ENCODE results near the gene LUZP4. TPM values are rescaled to one million over a fixed set of nuclear protein-coding genes. Genes with fewer than 3 reads are reported as not detected.
"Not testable (repeated sequence)": the region's sequence is repeated elsewhere in the genome, so short reads cannot be mapped to it uniquely, and the experiment has no call there.

Gene LUZP4
- total RNA-seq, 1 donor from 2014 or later: not detected

DNA sequence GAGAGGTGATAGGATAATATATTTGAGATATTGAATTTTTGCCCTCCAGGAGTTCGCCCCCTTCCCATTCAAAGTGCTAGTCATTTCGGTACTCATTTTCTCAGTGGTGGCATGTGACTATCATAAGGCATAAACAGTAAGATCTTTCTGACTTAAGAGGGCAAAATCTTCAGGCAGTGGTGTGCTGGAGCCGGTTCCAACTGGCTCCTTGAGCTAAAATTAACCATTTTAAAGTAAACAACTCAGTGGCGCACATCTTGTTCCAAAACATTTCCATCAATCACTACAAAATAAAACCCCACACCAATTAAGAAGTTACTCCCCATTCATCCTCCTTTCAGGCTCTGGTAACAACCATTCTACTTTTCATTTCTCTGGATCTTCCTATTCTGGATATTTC, 43.3 kb downstream of the LUZP4 start:
- H3K4me3 ChIP-seq (ENCODE audit: low read length in 3 of 3): no peak overlapping the region
- H3K9me3 ChIP-seq (ENCODE audit: control insufficient read depth in 3 of 3, low read length in 3 of 3): no peaks in the 10 kb centered on the region
- peaks cover 0 to 2% (median 0%) of the 10 kb centered on the region in 3 donors for H3K4me1 ChIP-seq (ENCODE audit: control insufficient read depth in 3 of 3, insufficient read depth in 3 of 3, low read length in 3 of 3)
- H3K36me3 ChIP-seq (ENCODE audit: control insufficient read depth in 3 of 3, insufficient read depth in 3 of 3, low read length in 3 of 3): no peaks in the 10 kb centered on the region
- no peak overlapping the region for H3K27ac ChIP-seq (ENCODE audit: low read depth, low read length)
- no peaks in the 10 kb centered on the region for H3K27me3 ChIP-seq (ENCODE audit: control insufficient read depth in 3 of 3, insufficient read depth in 3 of 3, low read length in 3 of 3)
- H3K9ac ChIP-seq (ENCODE audit: low read depth in 1 of 3, low read length in 3 of 3): no peak overlapping the region

DNA sequence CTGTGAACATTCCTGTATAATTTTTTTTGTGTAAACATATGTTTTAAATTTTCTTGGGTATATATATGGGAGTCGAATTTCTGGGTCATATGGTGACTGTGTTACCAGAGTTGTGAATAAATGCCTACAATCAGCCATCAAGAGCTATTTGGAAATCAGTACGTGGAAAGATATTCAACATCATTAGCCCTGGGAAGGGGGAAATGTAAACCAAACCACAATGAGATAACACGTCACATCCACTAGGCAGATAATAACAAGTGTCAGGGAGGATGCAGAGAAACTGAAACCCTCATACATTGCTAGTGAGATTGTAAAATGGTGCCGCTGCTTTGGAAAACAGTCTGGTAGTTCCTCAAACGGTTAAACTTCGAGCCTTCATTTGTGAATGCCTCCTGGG, 43.9 kb downstream of the LUZP4 start:
- Histone ChIP-seq H3K27me3 (ENCODE audit: control insufficient read depth in 3 of 3, insufficient read depth in 3 of 3, low read length in 3 of 3) (peaks cover 0 to 1% (median 0%) of the 10 kb centered on the region in 3 donors), H3K27ac (ENCODE audit: low read depth, low read length) (no peak overlapping the region), H3K4me3 (ENCODE audit: low read length in 3 of 3) (no peak overlapping the region), H3K9ac (ENCODE audit: low read depth in 1 of 3, low read length in 3 of 3) (no peak overlapping the region), H3K9me3 (ENCODE audit: control insufficient read depth in 3 of 3, low read length in 3 of 3) (no peaks in the 10 kb centered on the region), H3K36me3 (ENCODE audit: control insufficient read depth in 3 of 3, insufficient read depth in 3 of 3, low read length in 3 of 3) (no peaks in the 10 kb centered on the region), H3K4me1 (ENCODE audit: control insufficient read depth in 3 of 3, insufficient read depth in 3 of 3, low read length in 3 of 3) (peaks cover 0 to 2% (median 0%) of the 10 kb centered on the region in 3 donors)

DNA sequence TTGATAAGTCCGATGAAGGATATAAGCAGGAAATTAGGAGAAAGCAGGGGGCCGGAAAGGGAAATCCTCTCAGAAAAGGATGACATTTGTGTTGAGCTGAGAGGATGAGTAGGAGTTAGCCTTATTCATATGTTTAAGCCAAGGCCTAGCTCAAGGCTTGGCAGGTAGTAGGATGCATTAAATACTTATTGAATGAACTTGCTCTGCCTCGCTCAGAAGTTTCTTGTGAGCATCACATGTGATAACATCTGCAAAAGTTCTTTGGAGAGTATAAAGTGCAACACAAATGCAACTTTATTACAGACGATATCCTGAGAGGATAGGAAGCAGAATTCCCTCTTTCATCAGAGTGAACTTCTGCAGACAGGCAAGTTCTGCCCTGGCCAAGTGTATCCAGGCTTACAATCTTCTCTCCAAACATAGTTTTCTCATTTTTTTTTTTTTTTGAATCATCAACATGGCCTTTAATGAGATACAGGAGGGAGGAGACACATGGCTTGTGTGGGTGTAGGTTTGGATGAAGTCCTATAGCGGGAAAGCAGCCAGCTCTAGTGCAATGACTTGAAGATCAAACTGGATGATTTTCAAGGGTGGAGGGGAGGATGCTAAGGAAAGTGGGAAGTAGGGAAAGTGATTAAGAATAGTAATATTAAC, 48.1 kb downstream of the LUZP4 start:
- H3K9me3 ChIP-seq (ENCODE audit: control insufficient read depth in 3 of 3, low read length in 3 of 3): no peaks in the 10 kb centered on the region
- H3K36me3 ChIP-seq (ENCODE audit: control insufficient read depth in 3 of 3, insufficient read depth in 3 of 3, low read length in 3 of 3): no peaks in the 10 kb centered on the region
- no peaks in the 10 kb centered on the region for H3K4me1 ChIP-seq (ENCODE audit: control insufficient read depth in 3 of 3, insufficient read depth in 3 of 3, low read length in 3 of 3)
- no peak overlapping the region for H3K4me3 ChIP-seq (ENCODE audit: low read length in 3 of 3)
- peaks cover 0 to 6% (median 0%) of the 10 kb centered on the region in 3 donors for H3K27me3 ChIP-seq (ENCODE audit: control insufficient read depth in 3 of 3, insufficient read depth in 3 of 3, low read length in 3 of 3)
- H3K9ac ChIP-seq (ENCODE audit: low read depth in 1 of 3, low read length in 3 of 3): no peak overlapping the region
- H3K27ac ChIP-seq (ENCODE audit: low read depth, low read length): no peak overlapping the region

DNA sequence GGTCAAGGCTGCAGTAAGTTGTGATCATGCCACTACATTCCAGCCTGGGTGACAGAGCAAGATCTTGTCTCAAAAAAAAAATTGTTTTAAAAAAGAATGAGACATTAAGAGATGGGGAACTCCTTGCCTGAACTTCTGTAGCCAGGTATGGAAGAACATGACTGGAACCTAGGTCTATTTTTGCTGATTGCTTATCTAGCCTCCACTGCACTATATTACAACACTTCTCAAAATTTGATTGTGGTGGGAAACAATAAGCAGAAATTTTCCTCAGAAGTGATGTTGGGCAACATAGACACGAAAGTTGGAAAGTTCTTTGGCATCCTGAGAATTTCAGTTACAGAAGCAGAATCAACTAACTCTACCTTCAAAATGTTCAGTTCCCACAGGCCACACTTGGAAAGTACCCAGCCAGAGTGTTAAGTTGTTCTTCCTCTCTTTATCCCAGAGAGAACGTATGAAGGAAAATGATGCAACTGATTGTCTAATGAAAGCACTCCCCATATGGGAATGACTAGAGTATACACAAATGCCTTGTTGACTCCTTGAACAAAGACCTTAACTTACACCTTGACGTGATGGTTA, 50.0 kb downstream of the LUZP4 start:
- H3K36me3 ChIP-seq (ENCODE audit: control insufficient read depth in 3 of 3, insufficient read depth in 3 of 3, low read length in 3 of 3): no peaks in the 10 kb centered on the region
- no peak overlapping the region for H3K9ac ChIP-seq (ENCODE audit: low read depth in 1 of 3, low read length in 3 of 3)
- no peak overlapping the region for H3K4me3 ChIP-seq (ENCODE audit: low read length in 3 of 3)
- peaks cover 0 to 11% (median 0%) of the 10 kb centered on the region in 3 donors for H3K27me3 ChIP-seq (ENCODE audit: control insufficient read depth in 3 of 3, insufficient read depth in 3 of 3, low read length in 3 of 3)
- no peaks in the 10 kb centered on the region for H3K9me3 ChIP-seq (ENCODE audit: control insufficient read depth in 3 of 3, low read length in 3 of 3)
- H3K4me1 ChIP-seq (ENCODE audit: control insufficient read depth in 3 of 3, insufficient read depth in 3 of 3, low read length in 3 of 3): no peaks in the 10 kb centered on the region
- no peak overlapping the region for H3K27ac ChIP-seq (ENCODE audit: low read depth, low read length)

DNA sequence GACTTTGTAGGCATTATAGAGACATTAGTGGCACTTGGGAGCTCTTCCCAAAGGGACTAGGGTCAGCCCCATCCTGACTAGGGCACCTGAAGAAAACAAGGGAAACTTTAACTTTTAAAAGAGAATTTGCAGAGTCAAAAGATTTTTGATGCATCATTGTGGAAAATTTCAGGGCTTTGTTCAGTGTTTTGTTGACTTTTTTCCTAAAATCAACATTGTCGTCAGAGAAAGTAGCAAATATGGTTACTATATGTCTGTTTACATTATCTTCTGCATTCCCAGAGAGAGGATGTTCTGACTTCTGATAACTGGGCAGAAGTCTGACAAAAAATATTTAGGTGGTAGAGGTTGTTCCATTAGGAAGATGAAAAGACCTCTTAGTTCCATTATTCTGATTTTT, 51.9 kb downstream of the LUZP4 start:
- Histone ChIP-seq H3K4me3 (ENCODE audit: low read length in 3 of 3) (no peak overlapping the region), H3K36me3 (ENCODE audit: control insufficient read depth in 3 of 3, insufficient read depth in 3 of 3, low read length in 3 of 3) (no peaks in the 10 kb centered on the region), H3K27ac (ENCODE audit: low read depth, low read length) (no peak overlapping the region), H3K9ac (ENCODE audit: low read depth in 1 of 3, low read length in 3 of 3) (no peak overlapping the region), H3K9me3 (ENCODE audit: control insufficient read depth in 3 of 3, low read length in 3 of 3) (no peaks in the 10 kb centered on the region), H3K4me1 (ENCODE audit: control insufficient read depth in 3 of 3, insufficient read depth in 3 of 3, low read length in 3 of 3) (peaks cover 0 to 7% (median 6%) of the 10 kb centered on the region in 3 donors), H3K27me3 (ENCODE audit: control insufficient read depth in 3 of 3, insufficient read depth in 3 of 3, low read length in 3 of 3) (peaks cover 0 to 11% (median 0%) of the 10 kb centered on the region in 3 donors)

DNA sequence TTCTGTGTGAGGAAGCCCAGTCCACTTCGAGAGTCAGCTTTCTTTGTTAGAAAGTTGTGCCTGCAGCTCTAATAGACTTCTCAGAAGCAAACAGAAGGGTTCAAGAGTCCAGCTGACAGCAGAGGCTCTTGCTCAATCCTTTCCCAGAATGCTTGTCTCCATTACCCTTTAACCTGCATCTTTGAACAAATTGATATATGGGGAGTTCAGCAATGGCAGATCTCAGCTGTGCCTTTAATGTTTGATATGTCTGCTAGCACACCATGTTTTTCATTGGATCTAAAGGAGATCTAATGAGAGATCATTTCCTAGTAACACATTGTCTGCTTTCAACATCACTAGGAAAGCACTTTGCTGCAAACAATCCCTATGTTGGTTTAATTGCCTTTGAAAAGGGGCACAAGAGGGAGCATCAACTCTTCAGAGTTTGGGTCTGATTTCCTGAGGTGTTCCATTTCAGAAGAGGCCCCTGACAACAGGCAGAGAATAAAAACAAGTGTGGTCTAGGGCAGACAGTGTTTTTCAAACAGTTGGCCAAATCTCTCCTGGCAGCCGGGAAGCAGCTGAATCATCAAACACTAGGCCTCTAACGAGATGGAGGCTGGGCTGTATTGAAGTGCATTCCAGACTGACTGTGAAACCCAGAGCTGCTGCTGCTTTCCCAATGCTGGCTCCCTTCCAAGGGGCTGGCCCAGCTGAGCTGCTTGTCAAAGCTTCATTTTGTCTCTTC, 55.5 kb downstream of the LUZP4 start:
- H3K9ac ChIP-seq (ENCODE audit: low read depth in 1 of 3, low read length in 3 of 3): no peak overlapping the region

DNA sequence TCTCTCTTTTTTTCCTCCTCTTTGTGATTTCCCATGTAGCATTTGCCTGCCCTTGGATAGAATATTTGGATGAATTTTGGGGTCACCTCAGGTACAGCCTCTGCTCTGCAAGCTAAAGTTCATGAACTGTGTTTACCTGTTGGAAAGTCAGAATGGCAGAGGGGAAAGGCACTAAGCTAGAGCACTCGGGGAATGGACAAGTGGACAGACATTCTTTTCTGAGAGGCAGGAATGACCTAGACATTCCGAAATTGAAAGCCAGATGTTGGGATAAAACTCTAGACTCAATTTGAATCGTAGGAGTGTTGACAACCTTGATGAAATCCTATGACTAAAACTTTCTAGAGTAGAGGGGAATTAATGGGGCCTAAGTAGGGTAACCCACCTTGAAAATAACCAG, 56.1 kb downstream of the LUZP4 start:
- Histone ChIP-seq H3K9me3 (ENCODE audit: control insufficient read depth in 3 of 3, low read length in 3 of 3) (no peaks in the 10 kb centered on the region), H3K4me1 (ENCODE audit: control insufficient read depth in 3 of 3, insufficient read depth in 3 of 3, low read length in 3 of 3) (peaks cover 0 to 7% (median 6%) of the 10 kb centered on the region in 3 donors), H3K36me3 (ENCODE audit: control insufficient read depth in 3 of 3, insufficient read depth in 3 of 3, low read length in 3 of 3) (no peaks in the 10 kb centered on the region), H3K27ac (ENCODE audit: low read depth, low read length) (peak overlapping the region; percentile 65), H3K9ac (ENCODE audit: low read depth in 1 of 3, low read length in 3 of 3) (no peak overlapping the region), H3K4me3 (ENCODE audit: low read length in 3 of 3) (no peak overlapping the region), H3K27me3 (ENCODE audit: control insufficient read depth in 3 of 3, insufficient read depth in 3 of 3, low read length in 3 of 3) (peaks cover 0 to 5% (median 0%) of the 10 kb centered on the region in 3 donors)

More for the DNA sequence above, 55.5 kb downstream of the LUZP4 start:
- H3K27ac ChIP-seq (ENCODE audit: low read depth, low read length): peak overlapping the region; percentile 65
- no peaks in the 10 kb centered on the region for H3K36me3 ChIP-seq (ENCODE audit: control insufficient read depth in 3 of 3, insufficient read depth in 3 of 3, low read length in 3 of 3)
- H3K27me3 ChIP-seq (ENCODE audit: control insufficient read depth in 3 of 3, insufficient read depth in 3 of 3, low read length in 3 of 3): peaks cover 0 to 8% (median 0%) of the 10 kb centered on the region in 3 donors
- peaks cover 0 to 7% (median 6%) of the 10 kb centered on the region in 3 donors for H3K4me1 ChIP-seq (ENCODE audit: control insufficient read depth in 3 of 3, insufficient read depth in 3 of 3, low read length in 3 of 3)
- H3K4me3 ChIP-seq (ENCODE audit: low read length in 3 of 3): no peak overlapping the region
- no peaks in the 10 kb centered on the region for H3K9me3 ChIP-seq (ENCODE audit: control insufficient read depth in 3 of 3, low read length in 3 of 3)

DNA sequence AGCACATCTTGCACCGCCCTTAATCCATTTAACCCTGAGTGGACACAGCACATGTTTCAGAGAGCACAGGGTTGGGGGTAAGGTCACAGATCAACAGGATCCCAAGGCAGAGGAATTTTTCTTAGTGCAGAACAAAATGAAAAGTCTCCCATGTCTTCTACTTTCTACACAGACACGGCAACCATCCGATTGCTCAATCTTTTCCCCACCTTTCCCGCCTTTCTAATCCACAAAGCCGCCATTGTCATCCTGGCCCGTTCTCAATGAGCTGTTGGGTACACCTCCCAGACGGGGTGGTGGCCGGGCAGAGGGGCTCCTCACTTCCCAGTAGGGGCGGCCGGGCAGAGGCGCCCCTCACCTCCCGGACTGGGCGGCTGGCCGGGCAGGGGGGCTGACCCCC, 57.2 kb downstream of the LUZP4 start:
- H3K27me3 ChIP-seq (ENCODE audit: control insufficient read depth in 3 of 3, insufficient read depth in 3 of 3, low read length in 3 of 3); H3K4me1 ChIP-seq (ENCODE audit: control insufficient read depth in 3 of 3, insufficient read depth in 3 of 3, low read length in 3 of 3); H3K9ac ChIP-seq (ENCODE audit: low read depth in 1 of 3, low read length in 3 of 3); H3K9me3 ChIP-seq (ENCODE audit: control insufficient read depth in 3 of 3, low read length in 3 of 3); H3K27ac ChIP-seq (ENCODE audit: low read depth, low read length); H3K4me3 ChIP-seq (ENCODE audit: low read length in 3 of 3); H3K36me3 ChIP-seq (ENCODE audit: control insufficient read depth in 3 of 3, insufficient read depth in 3 of 3, low read length in 3 of 3): not testable (repeated sequence)

DNA sequence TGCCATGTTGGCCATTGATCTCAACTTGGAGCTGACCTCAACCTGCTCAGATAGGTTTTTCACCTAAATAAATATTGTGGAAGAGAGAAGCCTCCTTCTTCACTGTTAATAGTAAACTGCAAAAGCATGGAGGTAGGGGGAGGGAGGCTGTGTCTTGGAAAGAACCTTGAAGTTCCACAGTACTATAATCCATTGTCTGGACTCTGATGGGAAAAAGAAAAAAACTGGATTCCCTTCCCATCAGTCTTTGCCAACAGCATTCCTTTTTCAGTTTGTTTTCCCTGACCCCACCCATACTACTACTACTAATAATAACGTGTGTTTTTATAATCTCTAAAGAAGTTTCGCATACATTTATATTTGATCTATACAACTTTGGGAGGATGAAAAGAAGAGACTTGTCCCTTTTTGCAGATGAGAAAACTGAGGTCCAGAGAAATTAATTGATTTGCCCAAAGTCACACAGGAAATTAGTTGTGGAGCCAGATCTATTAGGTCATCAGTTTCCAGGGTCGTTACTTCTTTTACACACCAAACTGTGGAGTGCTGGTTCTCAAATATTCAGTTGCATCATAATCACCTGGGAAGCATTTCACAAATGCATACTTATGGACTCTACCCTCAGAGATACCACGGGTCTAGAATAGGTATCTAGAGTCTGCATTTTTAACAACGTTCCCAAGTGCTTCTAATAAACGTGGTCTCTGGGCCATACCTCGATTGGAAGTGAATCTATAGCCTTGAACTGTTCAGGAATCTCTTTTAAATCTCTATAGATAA, 59.1 kb downstream of the LUZP4 start:
- Histone ChIP-seq H3K4me1 (ENCODE audit: control insufficient read depth in 3 of 3, insufficient read depth in 3 of 3, low read length in 3 of 3) (peaks cover 0 to 7% (median 6%) of the 10 kb centered on the region in 3 donors), H3K9me3 (ENCODE audit: control insufficient read depth in 3 of 3, low read length in 3 of 3) (no peaks in the 10 kb centered on the region), H3K4me3 (ENCODE audit: low read length in 3 of 3) (no peak overlapping the region), H3K36me3 (ENCODE audit: control insufficient read depth in 3 of 3, insufficient read depth in 3 of 3, low read length in 3 of 3) (no peaks in the 10 kb centered on the region), H3K27me3 (ENCODE audit: control insufficient read depth in 3 of 3, insufficient read depth in 3 of 3, low read length in 3 of 3) (no peaks in the 10 kb centered on the region), H3K9ac (ENCODE audit: low read depth in 1 of 3, low read length in 3 of 3) (no peak overlapping the region), H3K27ac (ENCODE audit: low read depth, low read length) (no peak overlapping the region)

Measured in skeletal muscle tissue (tissue), 4 donors.